Neuronal stem cell (in vitro differentiated cells): Measurements from ENCODE around the gene FCER1G.

Experiments
- DNase-seq: peaks from one replicate; pipeline ENCODE4 v3.0.0-alpha.2; 2013; ENCODE audit warnings: low spot score
- H2AFZ ChIP-seq: one replicate; pipeline ENCODE4 v1.6.1; 2013; ENCODE audit warnings: mild to moderate bottlenecking, low read length, inconsistent platforms
- H2AK5ac ChIP-seq: 2 replicates; pipeline ENCODE4 v1.6.1; 2013; ENCODE audit warnings: low read depth, mild to moderate bottlenecking, inconsistent platforms, low read length, moderate library complexity, mixed read lengths
- H2BK120ac ChIP-seq: 2 replicates; pipeline ENCODE4 v1.6.1; 2013; ENCODE audit warnings: low read depth, mild to moderate bottlenecking, inconsistent platforms, low read length, moderate library complexity, mixed read lengths
- H2BK12ac ChIP-seq: one replicate; pipeline ENCODE4 v1.6.1; 2013; ENCODE audit warnings: low read length, inconsistent platforms
- H2BK15ac ChIP-seq: 2 replicates; pipeline ENCODE4 v1.6.1; 2013; ENCODE audit warnings: mild to moderate bottlenecking, low read length, inconsistent platforms, mixed read lengths
- H2BK5ac ChIP-seq: one replicate; pipeline ENCODE4 v1.6.1; 2013; ENCODE audit warnings: inconsistent platforms, mild to moderate bottlenecking, low read length, moderate library complexity
- H3K14ac ChIP-seq: one replicate; pipeline ENCODE4 v1.6.1; 2013; ENCODE audit warnings: low read length, inconsistent platforms
- H3K18ac ChIP-seq: 2 replicates; pipeline ENCODE4 v1.6.1; 2013; ENCODE audit warnings: low read length, inconsistent platforms
- H3K23ac ChIP-seq: 2 replicates; pipeline ENCODE4 v1.6.1; 2013; ENCODE audit warnings: low read depth, mild to moderate bottlenecking, mixed read lengths, low read length, inconsistent platforms; ENCODE audit not compliant: poor library complexity
- H3K27ac ChIP-seq: replicated peaks from 3 replicates; pipeline ENCODE4 v1.5.1; 2013; ENCODE audit warnings: low read length, inconsistent platforms
- H3K27me3 ChIP-seq, 3 experiments: 2 replicates each; pipeline ENCODE4 v1.6.1; 2013; ENCODE audit warnings: low read length in 3 of 3, mild to moderate bottlenecking in 2 of 3, inconsistent platforms in 1 of 3, low read depth in 1 of 3, mixed read lengths in 1 of 3, moderate library complexity in 1 of 3; ENCODE audit not compliant: control insufficient read depth in 3 of 3, insufficient read depth in 3 of 3
- H3K36me3 ChIP-seq, 2 donors: replicated peaks in 1 of 2; 2 replicates each; pipeline ENCODE4 v1.6.1; 2013; ENCODE audit warnings: low read length in 2 of 2; ENCODE audit not compliant: control insufficient read depth in 2 of 2, insufficient read depth in 2 of 2
- H3K4ac ChIP-seq: 2 replicates; pipeline ENCODE4 v1.6.1; 2013; ENCODE audit warnings: inconsistent platforms, mild to moderate bottlenecking, low read length, moderate library complexity
- H3K4me1 ChIP-seq, 2 donors: 1 replicate in 1 of 2; 2 replicates in 1 of 2; pipeline ENCODE4 v1.6.1; 2013; ENCODE audit warnings: low read length in 2 of 2, low read depth in 1 of 2; ENCODE audit not compliant: control insufficient read depth in 2 of 2, insufficient read depth in 1 of 2
- H3K4me2 ChIP-seq: one replicate; pipeline ENCODE4 v1.6.1; 2013; ENCODE audit warnings: mild to moderate bottlenecking, low read length, inconsistent platforms; ENCODE audit not compliant: insufficient read depth, poor library complexity, severe bottlenecking
- H3K4me3 ChIP-seq, 2 donors: 2 replicates each; pipeline ENCODE4 v1.5.1; 2013; ENCODE audit warnings: low read length in 2 of 2, mild to moderate bottlenecking in 2 of 2, inconsistent platforms in 1 of 2, moderate library complexity in 1 of 2
- H3K79me1 ChIP-seq: one replicate; pipeline ENCODE4 v1.6.1; 2013; ENCODE audit warnings: low read depth, mild to moderate bottlenecking, inconsistent platforms, low read length, moderate library complexity
- H3K9ac ChIP-seq: one replicate; pipeline ENCODE4 v1.6.1; 2013; ENCODE audit warnings: mild to moderate bottlenecking, low read depth, low read length, inconsistent platforms; ENCODE audit not compliant: poor library complexity
- H3K9me3 ChIP-seq, 2 donors: replicated peaks in 1 of 2; 2 replicates each; pipeline versions ENCODE3 to v1.6.1; 2013; ENCODE audit warnings: low read length in 2 of 2, mild to moderate bottlenecking in 2 of 2, inconsistent platforms in 1 of 2, low read depth in 1 of 2, mixed read lengths in 1 of 2, moderate library complexity in 1 of 2; ENCODE audit not compliant: control insufficient read depth in 2 of 2, insufficient read depth in 1 of 2
- H4K8ac ChIP-seq: one replicate; pipeline ENCODE4 v1.6.1; 2013; ENCODE audit warnings: low read depth, mild to moderate bottlenecking, inconsistent platforms, low read length, moderate library complexity
- H4K91ac ChIP-seq: one replicate; pipeline ENCODE4 v1.6.1; 2013; ENCODE audit warnings: low read length, low read depth, mild to moderate bottlenecking, inconsistent platforms; ENCODE audit not compliant: poor library complexity
- WGBS, 2 donors: extraction: QIAGEN DNeasy Blood & Tissue Kit; methylation state at CpG; one replicate each; pipeline ENCODE4 v1.1.7; 2013; ENCODE audit warnings: missing lambda C conversion rate in 2 of 2, mixed read lengths in 1 of 2; ENCODE audit not compliant: insufficient read length in 2 of 2, insufficient replicate concordance in 1 of 2; ENCODE audit errors: extremely low coverage in 2 of 2; 5-methylcytosine and 5-hydroxymethylcytosine counted together

FCER1G gene

DNA sequence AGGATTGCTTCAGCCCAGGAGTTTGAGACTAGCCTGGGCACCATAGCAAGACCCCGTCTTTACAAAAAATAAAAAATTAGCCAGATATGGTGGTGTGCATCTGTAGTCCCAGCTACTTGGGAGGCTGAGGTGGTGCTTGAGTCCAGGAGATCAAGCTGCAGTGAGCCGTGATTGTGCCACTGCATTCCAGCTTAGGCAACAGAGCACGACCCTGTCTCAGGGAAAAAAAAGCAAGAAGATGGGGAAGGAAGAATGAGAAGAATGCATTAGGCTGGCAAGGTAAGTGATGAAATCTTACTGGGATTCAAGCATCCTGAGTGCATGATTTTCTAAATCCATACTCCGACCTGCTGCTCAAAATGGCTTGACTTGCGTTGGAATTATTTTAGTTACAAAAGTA, 50.2 kb downstream of the FCER1G start:
- no peak overlapping the region for H2AK5ac ChIP-seq
- H4K8ac ChIP-seq: no peak overlapping the region
- H3K36me3 ChIP-seq: no peaks in the 10 kb centered on the region
- H3K4ac ChIP-seq: no peak overlapping the region
- peaks cover 0 to 22% (median 3%) of the 10 kb centered on the region in 3 experiments for H3K27me3 ChIP-seq
- H4K91ac ChIP-seq: no peak overlapping the region
- no peak overlapping the region for H3K9ac ChIP-seq
- no peaks in the 10 kb centered on the region for H3K9me3 ChIP-seq
- H3K14ac ChIP-seq: no peak overlapping the region
- no peak overlapping the region for H3K23ac ChIP-seq
- no peak overlapping the region for H2AFZ ChIP-seq
- peaks cover 5 to 6% of the 10 kb centered on the region in 2 donors for H3K4me1 ChIP-seq
- H2BK12ac ChIP-seq: no peak overlapping the region
- H2BK15ac ChIP-seq: no peak overlapping the region
- DNase-seq: no peak
- no peak overlapping the region for H3K27ac ChIP-seq
- H3K79me1 ChIP-seq: no peaks in the 10 kb centered on the region
- H3K4me3 ChIP-seq: no peak overlapping the region
- H2BK120ac ChIP-seq: no peak overlapping the region
- H3K4me2 ChIP-seq: no peak overlapping the region
- no CpG with 5 or more reads among the region's 5 CpGs for WGBS, 2 donors
- H2BK5ac ChIP-seq: no peak overlapping the region
- H3K18ac ChIP-seq: no peak overlapping the region

DNA sequence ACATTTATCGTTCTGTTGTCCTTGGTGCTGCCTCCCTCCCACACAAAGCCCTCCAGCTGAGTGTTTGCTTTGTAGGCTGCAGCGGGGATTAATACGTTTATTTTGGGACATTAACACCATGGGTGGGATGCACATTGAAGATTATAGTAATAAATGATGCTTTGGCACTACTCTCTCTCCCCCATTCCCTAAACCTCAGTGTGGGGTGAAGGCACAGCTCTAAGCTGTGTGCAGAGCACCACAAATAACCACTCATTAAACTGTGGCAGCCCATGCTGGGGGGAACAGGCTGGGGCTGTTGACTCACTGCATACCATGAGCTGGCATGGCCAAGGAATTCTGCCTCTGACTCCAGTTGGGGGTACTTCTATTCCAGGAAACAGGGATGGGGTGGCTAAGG, 51.1 kb downstream of the FCER1G start:
- peaks cover 3 to 5% of the 10 kb centered on the region in 2 donors for H3K4me1 ChIP-seq
- H4K8ac ChIP-seq: no peak overlapping the region
- H3K4me2 ChIP-seq: no peak overlapping the region
- no peaks in the 10 kb centered on the region for H3K79me1 ChIP-seq
- H2AK5ac ChIP-seq: no peak overlapping the region
- no peaks in the 10 kb centered on the region for H3K36me3 ChIP-seq
- no peak overlapping the region for H2BK12ac ChIP-seq
- no peak for DNase-seq
- no peak overlapping the region for H2AFZ ChIP-seq
- no peak overlapping the region for H3K4me3 ChIP-seq
- H3K9ac ChIP-seq: no peak overlapping the region
- H3K18ac ChIP-seq: no peak overlapping the region
- H3K27me3 ChIP-seq: peaks cover 0 to 13% (median 0%) of the 10 kb centered on the region in 3 experiments
- no peak overlapping the region for H3K27ac ChIP-seq
- H3K9me3 ChIP-seq: no peaks in the 10 kb centered on the region
- no CpG with 5 or more reads among the region's 3 CpGs for WGBS, 2 donors
- H3K23ac ChIP-seq: no peak overlapping the region
- no peak overlapping the region for H2BK15ac ChIP-seq
- H3K4ac ChIP-seq: no peak overlapping the region
- no peak overlapping the region for H2BK120ac ChIP-seq
- H3K14ac ChIP-seq: no peak overlapping the region
- H2BK5ac ChIP-seq: no peak overlapping the region
- H4K91ac ChIP-seq: no peak overlapping the region

DNA sequence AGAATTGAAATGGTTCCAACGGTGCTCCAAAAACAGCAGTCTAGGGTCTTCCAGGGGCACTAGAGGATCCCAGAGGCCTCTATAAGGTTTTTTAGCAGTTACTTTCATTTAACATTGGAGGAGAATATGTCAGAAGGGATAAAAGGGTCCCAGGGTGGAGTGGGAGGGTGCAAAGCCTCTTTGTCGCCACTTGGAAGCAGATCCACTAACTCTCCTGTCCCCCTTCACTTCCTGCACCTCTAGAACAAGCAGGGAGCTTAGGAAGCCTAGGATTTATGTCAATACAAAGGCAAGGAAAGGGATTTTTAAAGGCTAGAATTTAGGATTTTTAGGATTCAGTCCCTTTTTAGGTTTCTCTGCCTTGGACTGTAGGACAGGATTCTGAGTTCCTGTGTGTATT, 51.7 kb downstream of the FCER1G start:
- H3K9me3 ChIP-seq: no peaks in the 10 kb centered on the region
- H2BK12ac ChIP-seq: no peak overlapping the region
- H2BK5ac ChIP-seq: no peak overlapping the region
- H2BK120ac ChIP-seq: no peak overlapping the region
- no peaks in the 10 kb centered on the region for H3K79me1 ChIP-seq
- no peak overlapping the region for H3K4me2 ChIP-seq
- H3K14ac ChIP-seq: no peak overlapping the region
- no peak overlapping the region for H3K18ac ChIP-seq
- no peaks in the 10 kb centered on the region for H3K36me3 ChIP-seq
- no peak overlapping the region for H3K23ac ChIP-seq
- H3K27me3 ChIP-seq: peaks cover 0 to 9% (median 0%) of the 10 kb centered on the region in 3 experiments
- H3K4ac ChIP-seq: no peak overlapping the region
- peaks cover 2 to 5% of the 10 kb centered on the region in 2 donors for H3K4me1 ChIP-seq
- no peak overlapping the region for H3K27ac ChIP-seq
- H2AK5ac ChIP-seq: no peak overlapping the region
- no peak overlapping the region for H4K91ac ChIP-seq
- no peak overlapping the region for H3K4me3 ChIP-seq
- H2BK15ac ChIP-seq: no peak overlapping the region
- WGBS, 2 donors: no CpG with 5 or more reads among the region's 2 CpGs
- no peak overlapping the region for H4K8ac ChIP-seq
- no peak overlapping the region for H2AFZ ChIP-seq
- DNase-seq: no peak
- no peak overlapping the region for H3K9ac ChIP-seq

DNA sequence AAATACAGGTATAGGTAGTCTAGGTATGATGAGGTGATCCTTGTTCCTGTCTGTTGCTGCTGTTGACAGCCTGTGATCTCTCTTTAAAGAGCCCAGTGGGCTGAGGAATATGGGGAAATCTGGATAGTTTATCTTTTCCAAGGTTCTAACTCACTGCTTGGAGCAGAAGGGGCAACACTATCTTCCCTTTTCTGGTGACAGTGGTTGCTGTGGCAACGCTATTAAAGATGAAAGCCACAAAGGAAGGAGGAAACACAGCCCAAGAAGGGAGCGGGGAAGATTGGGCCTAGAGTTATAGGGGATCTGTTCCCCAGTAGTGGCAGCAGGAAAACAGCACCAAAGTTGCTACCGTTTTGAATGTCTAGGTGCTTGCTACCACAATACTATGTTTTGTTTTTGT, 52.2 kb downstream of the FCER1G start:
- no CpG with 5 or more reads among the region's 3 CpGs for WGBS, 2 donors

More for the DNA sequence above, 52.2 kb downstream of the FCER1G start:
- H3K9ac ChIP-seq: no peak overlapping the region
- H3K18ac ChIP-seq: no peak overlapping the region
- no peaks in the 10 kb centered on the region for H3K9me3 ChIP-seq
- H3K4ac ChIP-seq: no peak overlapping the region
- no peak overlapping the region for H3K4me2 ChIP-seq
- DNase-seq: no peak
- H4K91ac ChIP-seq: no peak overlapping the region
- no peak overlapping the region for H3K14ac ChIP-seq
- H4K8ac ChIP-seq: no peak overlapping the region
- H2AFZ ChIP-seq: no peak overlapping the region
- H2BK12ac ChIP-seq: no peak overlapping the region
- H3K36me3 ChIP-seq: no peaks in the 10 kb centered on the region
- no peak overlapping the region for H2AK5ac ChIP-seq
- no peak overlapping the region for H3K27ac ChIP-seq
- peaks cover 2 to 5% of the 10 kb centered on the region in 2 donors for H3K4me1 ChIP-seq
- peaks cover 0 to 7% (median 0%) of the 10 kb centered on the region in 3 experiments for H3K27me3 ChIP-seq
- H2BK15ac ChIP-seq: no peak overlapping the region
- H3K4me3 ChIP-seq: no peak overlapping the region
- no peaks in the 10 kb centered on the region for H3K79me1 ChIP-seq
- H2BK5ac ChIP-seq: no peak overlapping the region
- no peak overlapping the region for H3K23ac ChIP-seq
- H2BK120ac ChIP-seq: no peak overlapping the region
